Measurements from ENCODE around the gene DIO1. TPM values are rescaled to one million over a fixed set of nuclear protein-coding genes. Genes with fewer than 3 reads are reported as not detected.

The DIO1 gene
- not detected in 5 replicates for total RNA-seq (2022; extraction: Qiagen RNA extraction; ENCODE audit: low read depth)

GRCh38 chr1:53893999-53894636 lies at the start of gene DIO1:
DIO1 (plus strand) TSS chr1:53894187; CDS start chr1:53894211, 24 bp downstream.

GRCh38 chr1:53889304-53890298 lies 4.4 kb upstream of the DIO1 start, which contains the start of gene YIPF1:
YIPF1 (minus strand) TSS chr1:53889797; CDS start chr1:53888937, 860 bp downstream.

GRCh38 chr1:53945433-53946251 lies 51.7 kb downstream of the DIO1 start, which contains the start of gene IFT25:
IFT25 (minus strand) TSS chr1:53945699; CDS start chr1:53940082, 5,617 bp downstream.

GRCh38 chr1:53946252-53947171 lies 52.5 kb downstream of the DIO1 start, which contains the start of gene LRRC42:
LRRC42 (plus strand) TSS chr1:53946350; CDS start chr1:53952000, 5,650 bp downstream.

Other genes with a start within 250 kb of the DIO1 start
- 0.05 TPM in 2 of 5 replicates, not detected in the others for gene GLIS1, start 155.0 kb upstream of the DIO1 start, total RNA-seq (2022; extraction: Qiagen RNA extraction; ENCODE audit: low read depth)
- gene NDC1, start 55.9 kb upstream of the DIO1 start, total RNA-seq (2022; extraction: Qiagen RNA extraction; ENCODE audit: low read depth), result 13.5 to 26.3 TPM (median 25.5 TPM) in 5 replicates
- gene YIPF1, start 4.4 kb upstream of the DIO1 start, total RNA-seq (2022; extraction: Qiagen RNA extraction; ENCODE audit: low read depth), result 12.9 to 15.8 TPM (median 13.3 TPM) in 5 replicates
- 20.4 to 40.7 TPM (median 28.9 TPM) in 5 replicates for gene IFT25, start 51.5 kb downstream of the DIO1 start, total RNA-seq (2022; extraction: Qiagen RNA extraction; ENCODE audit: low read depth)
- gene LRRC42, start 52.2 kb downstream of the DIO1 start, total RNA-seq (2022; extraction: Qiagen RNA extraction; ENCODE audit: low read depth), result 25.2 to 28.2 TPM (median 27.4 TPM) in 5 replicates
- gene LDLRAD1, start 124.0 kb downstream of the DIO1 start, total RNA-seq (2022; extraction: Qiagen RNA extraction; ENCODE audit: low read depth), result not detected in 5 replicates
- gene TMEM59, start 159.0 kb downstream of the DIO1 start, total RNA-seq (2022; extraction: Qiagen RNA extraction; ENCODE audit: low read depth), result 93.3 to 126 TPM (median 123 TPM) in 5 replicates
- gene TCEANC2, start 159.4 kb downstream of the DIO1 start, total RNA-seq (2022; extraction: Qiagen RNA extraction; ENCODE audit: low read depth), result 1.6 to 3.0 TPM (median 2.5 TPM) in 5 replicates

Measured in A549 treated with RU486 at 1 μM for 4 hours (cell line).